Measurements from ENCODE around the gene ALG12. TPM values are rescaled to one million over a fixed set of nuclear protein-coding genes. Genes with fewer than 3 reads are reported as not detected.

Gene ALG12
- polyA plus RNA-seq, 3 donors: 7.2 to 9.5 (median 9.0) TPM

- H3K4me1 ChIP-seq (ENCODE audit: control insufficient read depth in 1 of 2, insufficient read depth in 2 of 2, low read length in 2 of 2): peaks cover 29 to 31% of the 10 kb centered on the region in 2 donors
- 98% methylated on average over 14 of the region's 18 CpGs for WGBS (ENCODE audit: insufficient coverage)
Observed at GRCh38 chr22:49920859-49921258, 2.6 kb upstream of the ALG12 start.

More at GRCh38 chr22:49920859-49921258, 2.6 kb upstream of the ALG12 start:
- peaks cover 32% of the 10 kb centered on the region for H3K4me1 Mint-ChIP-seq
- Histone ChIP-seq H2AFZ (ENCODE audit: insufficient read depth, low read depth, low read length, poor library complexity, severe bottlenecking) (no peak overlapping the region), H3K9me3 (replicated peaks in 1 of 2; ENCODE audit: control insufficient read depth in 1 of 2, insufficient read depth in 1 of 2, low read length in 2 of 2) (no peaks in the 10 kb centered on the region), H3K27ac (ENCODE audit: low read depth in 1 of 2, low read length in 2 of 2) (no peak overlapping the region), H3K4me2 (replicated peaks; ENCODE audit: extremely low read depth, low read length, poor library complexity, severe bottlenecking) (no peak overlapping the region), H3K36me3 (replicated peaks in 1 of 2; ENCODE audit: control insufficient read depth in 1 of 2, insufficient read depth in 2 of 2, low read length in 2 of 2) (peaks cover 2 to 19% of the 10 kb centered on the region in 2 donors), H3K27me3 (ENCODE audit: control insufficient read depth in 2 of 2, insufficient read depth in 2 of 2, low read length in 2 of 2) (no peaks in the 10 kb centered on the region), H3K9ac (ENCODE audit: insufficient read depth, low read length, poor library complexity, severe bottlenecking) (no peak overlapping the region), H3K4me3 (replicated peaks in 1 of 3; ENCODE audit: low read depth in 2 of 3, low read length in 3 of 3) (no peak overlapping the region), H4K20me1 (ENCODE audit: insufficient read depth, low read length) (no peaks in the 10 kb centered on the region), H3K79me2 (ENCODE audit: insufficient read depth, low read length) (peaks cover 21% of the 10 kb centered on the region)
- DNase-seq: no peak
- no peak for TF ChIP-seq CTCF (IDR thresholded peaks at IDR 0.05)
- H3K4me3 Mint-ChIP-seq: no peak overlapping the region
- intact Hi-C loops (cut with micrococcal nuclease): loop anchor here in 1 of 2 donors (10.0 kb wide), 1 partner anchor 284 kb away; the partner anchor contains the start of gene SELENOO
- no peaks in the 10 kb centered on the region for H3K9me3 Mint-ChIP-seq
- H3K27me3 Mint-ChIP-seq (ENCODE audit: low read depth in 3 of 3): peaks cover 0 to 4% (median 0%) of the 10 kb centered on the region in 3 donors
- peaks cover 26 to 34% of the 10 kb centered on the region in 2 donors for H3K36me3 Mint-ChIP-seq
- no peak overlapping the region for H3K27ac Mint-ChIP-seq

All from CD14-positive monocyte (primary cell).